Stimulated activated CD4-positive, alpha-beta T cell treated with anti-CD3 and anti-CD28 coated beads, Interleukin-1b, Interleukin-23, amount 100 ng/mL, for 24 hours (primary cell): ENCODE measurements around the gene ETFB.

Source experiments
- DNase-seq, 4 experiments: peaks; one replicate each; pipeline ENCODE4 v3.0.0-alpha.2; 2020; ENCODE audit warnings: low read depth in 4 of 4, low spot score in 1 of 4

Gene ETFB

GRCh38 chr19:51352783-51353360 lies 13.3 kb downstream of the ETFB start:
- no peak for DNase-seq

DNA sequence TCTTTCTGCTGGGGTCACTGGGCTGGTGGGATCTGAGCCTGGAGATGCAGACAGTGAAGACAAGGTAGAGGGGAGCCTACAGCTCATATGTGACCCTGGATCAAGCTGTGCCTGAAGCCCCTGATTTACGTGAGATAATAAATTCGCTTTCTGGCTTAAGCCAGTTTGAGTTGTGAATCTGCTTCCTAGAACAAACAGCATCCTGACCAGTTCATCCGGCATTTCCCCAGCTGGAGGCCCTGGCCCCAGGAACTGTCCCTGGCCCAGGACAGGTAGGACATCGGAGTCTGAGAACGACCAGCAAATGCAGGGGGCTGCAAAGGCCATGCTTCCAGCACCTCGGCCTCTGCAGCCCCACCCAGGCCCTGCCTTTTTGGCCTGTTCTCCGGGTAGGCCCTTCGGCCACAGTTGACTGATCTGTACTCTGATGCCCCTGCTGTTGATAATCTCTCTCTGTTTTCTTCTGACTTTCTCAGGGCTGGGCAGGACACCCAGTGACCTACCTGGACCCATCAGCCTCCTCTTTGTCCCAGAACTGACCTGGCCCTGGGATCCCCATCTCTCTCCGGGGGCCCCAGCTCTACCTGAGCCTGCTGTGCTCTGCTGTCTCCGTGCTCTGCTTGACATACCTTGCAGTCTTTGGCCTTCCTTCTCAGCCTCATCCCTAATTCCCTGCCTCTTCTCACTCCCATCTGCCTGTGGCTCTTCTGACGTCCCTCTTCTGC lies 14.8 kb downstream of the ETFB start:
- no peak for DNase-seq

DNA sequence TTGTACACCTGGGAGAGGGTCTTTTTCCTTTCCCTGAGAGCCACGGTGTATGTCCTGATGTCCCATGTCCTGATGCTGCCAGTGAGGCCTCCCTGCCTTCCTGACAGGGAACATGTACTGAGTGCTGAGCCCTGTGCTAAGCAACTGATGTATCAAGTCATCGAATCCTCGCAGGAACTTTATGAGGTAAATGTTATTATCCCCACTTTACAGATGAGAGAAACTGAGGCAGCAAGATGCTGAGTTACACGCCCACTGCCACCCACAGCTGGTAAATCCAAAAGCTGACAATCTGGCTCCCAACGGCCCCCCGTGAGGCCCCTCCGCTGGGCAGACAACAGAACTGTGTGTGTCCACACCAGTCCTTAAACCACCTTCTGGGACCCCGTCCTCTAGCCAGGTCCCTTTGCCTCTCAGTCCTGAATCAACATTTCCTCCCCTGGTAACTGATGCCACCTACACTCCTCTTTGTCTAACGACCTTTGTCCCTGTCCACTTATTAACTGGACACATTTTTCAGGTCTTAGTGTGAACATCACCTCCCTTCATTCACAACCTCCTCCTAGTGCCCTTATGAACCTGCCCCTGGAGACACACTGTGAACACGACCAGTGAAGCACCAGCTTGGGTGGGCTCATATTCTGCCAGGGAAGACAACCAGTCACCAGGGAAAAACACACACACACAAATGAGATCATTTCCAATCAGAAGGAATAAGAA lies 18.8 kb downstream of the ETFB start:
- no peak for DNase-seq

GRCh38 chr19:51346742-51347141 lies 19.4 kb downstream of the ETFB start:
- DNase-seq, result no peak

- DNase-seq, result no peak
Observed at GRCh38 chr19:51345076-51345620, 21.0 kb downstream of the ETFB start.

DNA sequence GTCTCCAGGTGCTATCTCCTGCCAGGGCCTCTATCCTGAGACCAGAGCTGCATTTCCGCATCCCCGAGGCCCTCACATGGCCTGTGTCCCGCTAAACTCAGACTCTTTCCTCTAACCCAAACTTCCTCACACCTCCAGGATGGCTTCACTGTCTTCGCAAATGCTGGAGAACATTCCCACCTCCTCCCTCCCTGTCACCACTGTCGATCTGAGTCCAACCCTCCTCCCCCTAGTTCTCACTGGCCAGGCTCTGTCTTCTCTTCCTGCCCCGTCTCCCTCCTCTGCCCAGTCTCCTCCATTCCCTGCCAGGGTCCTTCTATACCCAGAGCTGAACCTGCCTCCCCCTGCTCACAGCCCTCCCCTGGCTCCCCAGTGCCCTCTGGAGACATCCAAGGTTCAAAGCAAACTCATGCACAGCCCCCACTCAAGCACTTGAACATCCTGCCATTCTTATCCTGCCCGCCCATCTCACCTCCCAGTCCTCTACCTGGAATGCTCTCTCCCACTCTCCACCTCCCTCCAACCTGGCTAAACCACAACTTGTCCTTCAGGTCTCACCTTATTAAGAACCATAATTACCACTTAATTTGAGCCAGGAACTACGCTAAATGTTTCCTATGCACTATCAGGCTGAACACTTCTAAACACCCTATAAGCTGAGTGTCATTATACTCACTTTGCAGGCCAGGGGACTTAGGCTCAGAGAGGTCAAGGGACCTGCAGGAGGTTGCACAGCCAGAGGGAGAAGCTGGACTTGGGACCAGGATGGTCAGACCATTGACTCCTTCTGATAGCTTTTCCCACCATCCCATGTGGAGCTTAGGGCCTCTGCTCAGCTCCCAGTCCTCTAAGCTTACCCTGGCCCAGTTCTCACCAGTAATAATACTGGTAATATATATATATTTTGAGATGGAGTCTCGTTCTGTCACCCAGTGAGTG lies 23.3 kb downstream of the ETFB start:
- no peak for DNase-seq

DNA sequence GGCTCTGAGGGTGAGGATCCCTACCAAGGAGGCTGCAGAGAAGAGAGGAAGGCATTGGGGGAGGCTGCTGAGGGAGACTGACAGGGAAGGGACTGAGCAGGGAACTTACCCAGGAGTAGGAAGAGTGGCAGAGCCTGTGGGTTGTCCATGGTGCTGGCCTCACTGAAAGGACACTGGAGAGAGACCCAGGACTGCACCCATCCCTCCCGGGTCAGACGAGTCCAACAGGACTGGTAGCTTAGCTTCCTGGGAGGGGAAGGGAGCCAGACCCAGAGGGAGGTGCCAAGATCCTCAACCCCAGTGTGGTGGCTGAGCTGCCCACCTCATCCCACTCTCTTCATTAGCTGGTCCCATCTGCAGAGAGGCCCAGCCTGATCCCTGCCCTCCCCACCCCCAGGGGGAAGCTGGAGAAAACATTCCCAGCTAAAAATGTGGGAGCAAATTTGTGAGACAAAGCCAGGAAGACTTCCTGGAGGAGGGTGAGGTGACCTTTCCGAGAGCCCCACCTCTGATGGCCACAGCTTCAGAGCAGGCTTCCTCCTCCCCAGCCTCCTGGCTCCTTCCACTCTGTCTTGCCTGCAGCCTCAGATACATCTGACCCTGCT lies 24.1 kb downstream of the ETFB start, which contains the start of gene VSIG10L:
TSS of gene VSIG10L (minus strand) at position 164 of the 605 bp plus-strand sequence. CDS start at position 149, 15 bp downstream.
- DNase-seq, result no peak

GRCh38 chr19:51341066-51341465 lies 25.1 kb downstream of the ETFB start:
- DNase-seq, result no peak

DNA sequence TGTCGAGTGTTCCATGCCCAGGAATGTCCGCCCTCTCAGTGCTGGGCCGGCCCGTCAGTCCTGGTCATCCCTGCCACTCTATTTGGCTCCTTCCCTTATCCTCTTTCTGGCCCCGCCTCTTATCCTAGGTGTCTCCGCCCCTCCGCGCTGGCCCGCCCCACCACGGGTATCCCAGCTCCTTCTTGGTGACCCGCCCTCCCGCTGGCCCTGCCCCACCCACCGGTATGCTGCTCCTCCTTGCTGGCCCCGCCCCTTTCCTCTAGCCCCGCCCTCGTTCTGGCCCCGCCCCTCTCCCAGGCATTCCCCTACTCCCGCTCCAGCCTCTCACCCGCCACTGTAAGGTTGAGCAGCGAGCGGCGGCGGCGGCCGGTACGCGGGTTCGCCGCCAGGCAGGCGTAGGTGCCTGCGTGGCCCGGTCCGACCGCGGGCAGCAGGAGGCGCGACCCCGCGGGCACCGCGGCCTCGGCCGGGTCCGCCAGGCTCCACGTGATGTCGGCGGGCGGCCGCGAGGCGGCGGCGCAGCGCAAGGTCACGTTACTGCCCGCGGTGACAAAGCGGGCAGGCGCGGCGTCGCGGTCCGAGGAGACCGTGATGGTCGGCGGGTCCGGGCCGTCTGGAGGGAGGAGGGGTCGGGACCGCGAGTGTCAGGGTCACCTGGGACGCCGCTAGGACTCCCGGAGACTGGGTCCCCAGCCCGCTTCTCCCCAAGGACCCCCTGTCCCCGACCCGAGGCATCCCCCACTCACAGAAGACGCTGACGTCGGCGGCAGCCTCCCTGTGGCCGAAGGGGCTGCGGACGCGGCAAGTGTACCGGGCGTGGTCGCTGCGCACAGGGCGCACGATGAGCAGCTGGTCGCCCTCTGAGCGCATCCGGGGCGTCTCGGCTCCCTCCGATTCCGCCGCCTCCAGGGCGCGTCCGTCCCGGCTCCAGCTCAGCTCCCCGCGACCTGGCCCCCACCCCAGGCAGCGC lies 26.2 kb downstream of the ETFB start:
- peak; percentile 83 to 97 (median 94) for DNase-seq

DNA sequence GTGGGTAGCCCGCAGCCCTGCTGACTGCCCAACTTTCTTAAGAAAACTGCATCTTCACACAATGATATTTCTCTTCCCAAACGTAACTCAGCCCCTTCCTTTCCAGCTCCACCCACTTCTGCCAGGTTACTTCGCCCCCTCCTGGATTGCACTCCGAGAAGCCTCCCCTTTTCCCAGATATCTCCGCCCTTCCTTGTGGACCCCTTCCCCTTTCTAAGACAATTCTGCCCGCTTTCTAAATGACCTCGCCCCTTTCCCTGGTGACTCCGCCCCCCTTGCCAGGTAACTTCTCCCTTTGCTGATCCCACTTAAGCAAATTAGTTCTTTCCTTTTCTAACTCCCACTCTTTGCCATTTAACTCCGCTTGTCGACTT lies 26.9 kb downstream of the ETFB start:
- DNase-seq, result peak in 1 of 4 experiments; percentile 14

- peak; percentile 75 to 88 (median 82) for DNase-seq
Observed at GRCh38 chr19:51338563-51339312, 27.4 kb downstream of the ETFB start.

DNA sequence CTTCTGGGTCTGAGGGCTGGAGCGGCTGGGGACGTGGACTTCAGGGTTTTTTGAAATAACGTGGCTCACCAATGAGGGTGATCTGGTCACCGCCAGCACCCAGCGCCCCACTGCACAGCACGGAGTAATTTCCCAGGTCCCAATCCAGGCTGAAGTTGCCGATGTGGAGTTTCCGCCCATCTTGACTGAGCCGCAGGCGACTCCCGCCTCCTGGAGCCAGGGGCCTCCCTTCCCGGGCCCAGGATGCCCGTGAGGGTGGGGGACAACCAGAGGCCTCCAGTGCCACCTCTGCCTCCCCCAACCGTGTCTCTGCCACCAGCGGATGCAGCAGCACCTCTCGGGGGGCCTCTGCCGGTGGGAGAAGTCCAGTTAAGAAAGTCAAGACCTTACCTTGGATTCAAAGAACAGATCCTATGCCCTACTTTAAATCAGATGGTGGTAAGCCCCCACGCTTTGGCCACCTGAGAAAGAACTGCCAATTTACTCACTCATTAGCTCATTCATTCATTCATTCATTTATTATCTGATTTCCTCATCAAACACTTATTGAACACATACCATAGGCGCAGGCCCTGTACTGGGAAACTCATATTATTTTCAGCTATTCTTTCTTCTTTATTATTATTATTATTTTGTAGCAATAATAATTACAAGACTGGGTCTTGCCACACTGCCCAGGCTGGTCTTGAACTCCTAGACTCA lies 28.2 kb downstream of the ETFB start:
- DNase-seq, result no peak

DNA sequence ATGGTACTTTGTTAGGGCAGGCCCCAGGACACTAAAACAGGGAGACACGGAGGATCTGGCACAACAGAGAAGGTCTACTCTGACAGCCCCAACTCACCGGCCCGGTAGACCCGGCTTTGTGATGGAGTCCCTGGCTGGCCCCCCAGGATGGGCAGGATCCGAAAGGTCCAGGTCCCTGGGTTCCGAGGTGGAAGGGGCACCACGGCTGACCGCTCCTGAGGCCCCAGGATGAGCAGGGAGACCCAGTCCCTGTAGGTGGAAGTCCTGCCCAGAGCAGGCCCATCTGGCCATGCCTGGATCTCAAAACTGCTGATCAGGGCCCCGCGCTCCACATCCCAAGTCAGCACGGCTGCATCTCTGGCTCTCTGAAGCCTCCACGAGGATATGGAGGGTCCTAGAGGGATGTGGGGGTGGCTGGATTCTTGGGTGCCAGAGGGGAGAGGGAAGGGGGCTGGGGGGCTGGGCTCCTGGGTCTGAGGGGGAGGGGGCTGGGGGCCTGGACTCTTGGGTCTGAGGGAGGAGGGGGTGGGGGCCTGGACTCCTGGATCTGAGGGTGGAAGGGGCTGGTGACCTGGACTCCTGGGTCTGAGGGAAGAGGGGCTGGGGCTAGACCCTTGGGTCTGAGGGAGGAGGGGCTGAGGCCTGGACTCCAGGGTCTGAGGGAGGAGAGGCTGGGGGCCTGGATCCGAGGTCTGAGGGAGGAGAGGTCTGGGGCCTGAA lies 28.9 kb downstream of the ETFB start:
- no peak for DNase-seq

GRCh38 chr19:51333836-51334460 lies 32.2 kb downstream of the ETFB start:
- no peak for DNase-seq

- DNase-seq, result no peak
Observed at GRCh38 chr19:51331716-51332115, 34.5 kb downstream of the ETFB start.

GRCh38 chr19:51331193-51331592 lies 35.0 kb downstream of the ETFB start:
- DNase-seq, result no peak

DNA sequence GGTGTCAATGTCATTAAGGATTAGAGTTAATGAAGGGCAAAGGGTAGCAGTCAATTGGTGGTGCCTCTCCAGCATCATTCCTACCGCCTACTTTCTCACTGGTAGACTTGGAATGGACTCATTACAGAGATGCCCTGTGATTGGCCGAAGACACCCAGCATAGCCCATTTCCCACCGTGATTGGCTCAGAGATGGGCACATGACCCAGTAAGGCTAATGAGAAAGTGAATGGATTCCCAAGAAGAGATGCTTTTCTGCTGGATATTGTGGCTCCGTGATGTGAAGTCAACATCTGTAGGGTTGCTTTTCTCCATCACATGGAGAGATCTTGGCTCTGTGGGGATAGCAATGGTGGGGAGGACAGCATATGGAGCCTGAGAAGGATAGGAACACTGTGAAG lies 35.8 kb downstream of the ETFB start:
- DNase-seq, result no peak
